MM.1S (cell line): ENCODE results near the gene SLCO2B1.

Experiments
- DNase-seq: peaks from one replicate; pipeline ENCODE4 v3.0.0-alpha.2; 2015
- H2AFZ ChIP-seq: fragments of 300-600 bp; sonication (generic); 2 replicates; pipeline ENCODE4 v1.6.0; 2016; ENCODE audit warnings: antibody characterized with exemption, low read length
- H3F3A ChIP-seq: fragments of 300-600 bp; sonication (generic); 2 replicates; pipeline ENCODE4 v1.6.1; 2016; ENCODE audit warnings: mild to moderate bottlenecking, antibody characterized with exemption, low read length, moderate library complexity, mixed read lengths; ENCODE audit not compliant: insufficient read depth
- H3K27ac ChIP-seq: fragments of 300-600 bp; sonication (generic); 2 replicates; pipeline ENCODE4 v1.5.1; 2016; ENCODE audit warnings: mild to moderate bottlenecking, low read length
- H3K27me3 ChIP-seq: fragments of 300-600 bp; sonication (generic); replicated peaks from 2 replicates; pipeline ENCODE4 v1.6.0; 2016; ENCODE audit warnings: low read length; ENCODE audit not compliant: insufficient read depth
- H3K36me3 ChIP-seq: fragments of 300-600 bp; sonication (generic); replicated peaks from 2 replicates; pipeline ENCODE4 v1.6.1; 2016; ENCODE audit warnings: mild to moderate bottlenecking, low read length, mixed read lengths; ENCODE audit not compliant: insufficient read depth
- H3K4me1 ChIP-seq: fragments of 300-600 bp; sonication (generic); 2 replicates; pipeline ENCODE4 v1.6.1; 2016; ENCODE audit warnings: low read length, mixed read lengths
- H3K4me2 ChIP-seq: fragments of 300-600 bp; sonication (generic); 2 replicates; pipeline ENCODE4 v1.6.0; 2016; ENCODE audit warnings: low read depth, low read length
- H3K4me3 ChIP-seq: fragments of 300-600 bp; sonication (generic); 2 replicates; pipeline ENCODE4 v1.5.1; 2016; ENCODE audit warnings: low read length, mixed read lengths
- H3K79me2 ChIP-seq: fragments of 300-600 bp; sonication (generic); 2 replicates; pipeline ENCODE4 v1.6.1; 2016; ENCODE audit warnings: mixed run types, low read length, mixed read lengths
- H3K9ac ChIP-seq: fragments of 300-600 bp; sonication (generic); 2 replicates; pipeline ENCODE4 v1.6.1; 2016; ENCODE audit warnings: low read length, mixed read lengths
- H3K9me2 ChIP-seq: fragments of 300-600 bp; sonication (generic); replicated peaks from 2 replicates; pipeline ENCODE4 v1.6.1; 2016; ENCODE audit warnings: mild to moderate bottlenecking, low read length, mixed read lengths; ENCODE audit not compliant: insufficient read depth
- H3K9me3 ChIP-seq: fragments of 300-600 bp; sonication (generic); replicated peaks from 2 replicates; pipeline ENCODE4 v1.6.1; 2016; ENCODE audit warnings: mild to moderate bottlenecking, low read length, mixed read lengths; ENCODE audit not compliant: insufficient read depth
- H4K20me1 ChIP-seq: fragments of 300-600 bp; sonication (generic); 2 replicates; pipeline ENCODE4 v1.6.1; 2016; ENCODE audit warnings: mild to moderate bottlenecking, low read length, moderate library complexity, mixed read lengths; ENCODE audit not compliant: insufficient read depth
- EZH2 ChIP-seq: fragments of 300-600 bp; sonication (generic); optimal IDR thresholded peaks from 2 replicates; pipeline ENCODE3; 2017; ENCODE audit warnings: low read depth, mild to moderate bottlenecking, antibody characterized with exemption, low read length, mixed read lengths
- EZH2phosphoT487 ChIP-seq: fragments of 300-600 bp; sonication (generic); IDR thresholded peaks from 2 replicates; pipeline ENCODE4 v1.6.1; 2018; ENCODE audit warnings: antibody characterized with exemption, low read length
- TF ChIP-seq, protein P1 (sequence below): fragments of 300-600 bp; sonication (generic); IDR thresholded peaks from 2 replicates; pipeline ENCODE4 v1.5.1; 2016; ENCODE audit warnings: antibody characterized with exemption, low read length, mixed read lengths

The SLCO2B1 gene

DNA sequence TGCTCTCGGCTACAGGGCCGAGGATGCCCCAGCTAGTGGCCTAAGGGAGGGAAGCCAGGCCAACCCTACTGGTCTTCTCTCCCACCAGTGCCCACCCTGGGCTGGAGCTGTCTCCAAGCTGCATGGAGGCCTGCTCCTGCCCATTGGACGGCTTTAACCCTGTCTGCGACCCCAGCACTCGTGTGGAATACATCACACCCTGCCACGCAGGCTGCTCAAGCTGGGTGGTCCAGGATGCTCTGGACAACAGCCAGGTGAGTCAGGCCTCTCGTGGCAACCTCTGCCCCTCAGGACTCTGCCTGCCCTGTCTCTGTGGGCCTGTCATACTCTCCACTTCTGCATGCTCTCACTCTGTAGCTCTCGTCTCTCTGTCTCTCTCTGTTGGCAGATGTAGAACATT, 45.5 kb downstream of the SLCO2B1 start:
- Histone ChIP-seq H3K79me2 (no peaks in the 10 kb centered on the region), H3K9ac (no peak overlapping the region), H3K27me3 (0 out of 2 replicates have a peak, but pooled peaks cover 4% of the 10 kb centered on the region), H3K4me2 (no peak overlapping the region), H3K4me3 (no peak overlapping the region), H3K9me2 (no peaks in the 10 kb centered on the region), H3K4me1 (no peaks in the 10 kb centered on the region), H3K27ac (no peak overlapping the region), H3K36me3 (no peaks in the 10 kb centered on the region), H4K20me1 (no peaks in the 10 kb centered on the region), H2AFZ (no peak overlapping the region), H3K9me3 (no peaks in the 10 kb centered on the region), H3F3A (no peaks in the 10 kb centered on the region)
- no peak for DNase-seq
- TF ChIP-seq EZH2phosphoT487 (no peak), EZH2 (no peak)
- TF ChIP-seq, protein P1, sequence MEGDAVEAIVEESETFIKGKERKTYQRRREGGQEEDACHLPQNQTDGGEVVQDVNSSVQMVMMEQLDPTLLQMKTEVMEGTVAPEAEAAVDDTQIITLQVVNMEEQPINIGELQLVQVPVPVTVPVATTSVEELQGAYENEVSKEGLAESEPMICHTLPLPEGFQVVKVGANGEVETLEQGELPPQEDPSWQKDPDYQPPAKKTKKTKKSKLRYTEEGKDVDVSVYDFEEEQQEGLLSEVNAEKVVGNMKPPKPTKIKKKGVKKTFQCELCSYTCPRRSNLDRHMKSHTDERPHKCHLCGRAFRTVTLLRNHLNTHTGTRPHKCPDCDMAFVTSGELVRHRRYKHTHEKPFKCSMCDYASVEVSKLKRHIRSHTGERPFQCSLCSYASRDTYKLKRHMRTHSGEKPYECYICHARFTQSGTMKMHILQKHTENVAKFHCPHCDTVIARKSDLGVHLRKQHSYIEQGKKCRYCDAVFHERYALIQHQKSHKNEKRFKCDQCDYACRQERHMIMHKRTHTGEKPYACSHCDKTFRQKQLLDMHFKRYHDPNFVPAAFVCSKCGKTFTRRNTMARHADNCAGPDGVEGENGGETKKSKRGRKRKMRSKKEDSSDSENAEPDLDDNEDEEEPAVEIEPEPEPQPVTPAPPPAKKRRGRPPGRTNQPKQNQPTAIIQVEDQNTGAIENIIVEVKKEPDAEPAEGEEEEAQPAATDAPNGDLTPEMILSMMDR, result no peak

DNA sequence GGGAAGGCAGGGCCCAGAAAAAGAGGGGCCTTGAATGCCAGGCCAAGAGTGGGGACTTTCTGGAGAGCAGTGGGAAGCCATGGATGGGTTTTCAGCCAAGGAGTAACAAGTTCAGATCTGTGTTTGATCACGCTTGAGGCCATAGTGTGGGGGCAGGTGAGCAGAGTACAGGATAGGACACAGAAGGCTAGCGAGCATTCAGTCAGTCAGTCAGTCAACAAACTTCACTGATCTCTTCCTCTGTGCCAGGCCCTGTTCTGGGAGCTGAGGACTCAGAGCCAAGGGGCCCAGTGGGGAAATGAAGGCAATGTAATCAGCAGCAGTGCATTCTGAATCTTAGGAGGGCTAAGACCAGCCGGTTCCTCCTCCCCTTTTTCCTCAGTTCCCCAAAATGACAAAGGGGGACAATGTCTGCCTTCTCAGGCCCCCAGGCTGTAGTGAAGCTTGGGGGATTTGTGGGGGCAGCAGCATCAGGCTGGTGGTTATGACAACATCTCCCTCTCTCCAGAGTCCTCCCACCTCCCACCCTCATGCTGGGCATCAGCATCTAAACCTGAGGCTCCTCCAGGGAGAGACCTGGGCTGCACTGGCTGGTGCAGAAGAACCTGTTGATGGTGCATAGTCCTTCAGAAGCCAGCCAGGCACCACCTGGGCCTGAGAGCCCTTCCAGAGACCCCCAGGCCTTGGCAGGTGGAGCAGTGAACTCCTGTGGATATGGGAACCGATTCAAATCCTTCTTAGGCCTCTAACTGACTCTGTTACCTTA, 46.8 kb downstream of the SLCO2B1 start:
- Histone ChIP-seq H4K20me1 (no peaks in the 10 kb centered on the region), H2AFZ (no peak overlapping the region), H3K27me3 (peaks cover 4% of the 10 kb centered on the region; the same call in 1 of the 2 replicates), H3K9me3 (no peaks in the 10 kb centered on the region), H3K36me3 (no peaks in the 10 kb centered on the region), H3K4me3 (no peak overlapping the region), H3K9me2 (no peaks in the 10 kb centered on the region), H3K4me2 (no peak overlapping the region), H3F3A (no peaks in the 10 kb centered on the region), H3K4me1 (no peaks in the 10 kb centered on the region), H3K79me2 (no peaks in the 10 kb centered on the region), H3K9ac (no peak overlapping the region), H3K27ac (no peak overlapping the region)
- no peak for DNase-seq
- TF ChIP-seq EZH2 (no peak), EZH2phosphoT487 (no peak)
- TF ChIP-seq, protein P1, result no peak

DNA sequence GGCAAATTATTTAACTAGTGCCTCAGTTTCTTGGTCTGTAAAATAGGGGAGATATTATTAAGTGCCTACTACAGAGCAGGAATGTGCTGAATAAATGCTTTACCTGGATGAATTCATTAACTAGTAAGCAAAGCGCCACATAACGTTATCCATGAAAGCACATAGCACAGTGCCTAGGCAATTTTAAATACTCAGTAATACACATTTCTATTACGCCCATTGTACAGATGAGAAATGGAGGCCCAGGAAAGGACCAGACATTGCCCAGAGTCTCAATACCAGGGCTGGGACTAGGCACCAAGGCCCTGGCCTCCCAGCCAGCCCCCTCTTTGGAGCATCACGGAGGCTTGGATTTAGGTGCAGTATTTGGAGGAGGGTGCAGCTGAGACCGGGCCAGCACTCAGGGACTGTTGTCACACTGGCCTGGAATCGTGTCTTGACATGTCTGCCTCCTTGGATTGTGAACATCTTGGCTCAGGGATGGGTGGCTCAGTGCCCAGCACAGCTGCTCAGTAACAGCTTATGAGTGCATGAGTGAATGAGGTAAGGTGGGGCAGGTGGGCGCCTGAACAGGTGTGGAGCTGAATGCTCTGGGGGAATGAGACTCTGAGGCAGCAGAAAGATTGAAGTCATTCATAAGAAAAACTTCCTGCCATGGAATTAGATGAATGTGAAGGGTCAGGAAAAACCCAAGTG, 47.5 kb downstream of the SLCO2B1 start:
- Histone ChIP-seq H3K36me3 (no peaks in the 10 kb centered on the region), H3K9me2 (no peaks in the 10 kb centered on the region), H4K20me1 (no peaks in the 10 kb centered on the region), H3K9me3 (no peaks in the 10 kb centered on the region), H3K4me1 (no peaks in the 10 kb centered on the region), H3K4me3 (no peak overlapping the region), H3K27me3 (peaks cover 4% of the 10 kb centered on the region; the same call in 1 of the 2 replicates), H3K4me2 (no peak overlapping the region), H2AFZ (no peak overlapping the region), H3K9ac (no peak overlapping the region), H3K79me2 (no peaks in the 10 kb centered on the region), H3K27ac (no peak overlapping the region), H3F3A (no peaks in the 10 kb centered on the region)
- TF ChIP-seq EZH2phosphoT487 (no peak), EZH2 (no peak)
- TF ChIP-seq, protein P1, result no peak
- DNase-seq, result no peak
